T-helper 17 cell (primary cell): ENCODE measurements around the gene KRT82. TPM values are rescaled to one million over a fixed set of nuclear protein-coding genes. Genes with fewer than 3 reads are reported as not detected.
"Not testable (repeated sequence)": the region's sequence is repeated elsewhere in the genome, so short reads cannot be mapped to it uniquely, and the experiment has no call there.

Experiments
- ATAC-seq: fragments of 150-1000 bp; cut with Tn5 transposase; 2 replicates; pipeline ENCODE4 v1.10.0; 2021; ENCODE audit warnings: mild to moderate bottlenecking, moderate library complexity
- DNase-seq, 3 donors: peaks; one replicate each; pipeline versions ENCODE4 v3.0.0 to v3.0.0-alpha.2; 2020 to 2021
- H3K9me3 ChIP-seq: one replicate; pipeline ENCODE4 v1.7.0; 2013; ENCODE audit warnings: low read length, mild to moderate bottlenecking; ENCODE audit not compliant: control insufficient read depth, poor library complexity, severe bottlenecking
- H3K27ac Mint-ChIP-seq: one replicate; pipeline ENCODE4 v1.8.0; 2022; ENCODE audit warnings: mild to moderate bottlenecking, moderate library complexity, mixed read lengths
- H3K27me3 Mint-ChIP-seq: one replicate; pipeline ENCODE4 v1.8.0; 2022; ENCODE audit warnings: mixed read lengths
- H3K36me3 Mint-ChIP-seq: one replicate; pipeline ENCODE4 v1.8.0; 2022; ENCODE audit warnings: low read depth, mixed read lengths
- H3K4me1 Mint-ChIP-seq: one replicate; pipeline ENCODE4 v1.8.0; 2022; ENCODE audit warnings: mild to moderate bottlenecking, mixed read lengths
- H3K4me3 Mint-ChIP-seq: one replicate; pipeline ENCODE4 v1.8.0; 2022; ENCODE audit warnings: mild to moderate bottlenecking, moderate library complexity, mixed read lengths
- total RNA-seq, 4 donors: library from RNA in 2 of 4; stranded (reverse) in 2 of 4; gene quantifications; one replicate each; pipeline ENCODE4 v1.2.3 and lab custom pipeline; 2022 to 2026

Gene KRT82
- total RNA-seq, 2 donors from 2014 or later: not detected

GRCh38 chr12:52413782-52414345, 7.7 kb upstream of the KRT82 start:
- Mint-ChIP-seq H3K27me3 (peaks cover 34% of the 10 kb centered on the region), H3K27ac (no peak overlapping the region), H3K36me3 (no peaks in the 10 kb centered on the region), H3K4me1 (peaks cover 2% of the 10 kb centered on the region), H3K4me3 (no peak overlapping the region)
- H3K9me3 ChIP-seq: no peaks in the 10 kb centered on the region
- DNase-seq: no peak
- no peak for ATAC-seq

DNA sequence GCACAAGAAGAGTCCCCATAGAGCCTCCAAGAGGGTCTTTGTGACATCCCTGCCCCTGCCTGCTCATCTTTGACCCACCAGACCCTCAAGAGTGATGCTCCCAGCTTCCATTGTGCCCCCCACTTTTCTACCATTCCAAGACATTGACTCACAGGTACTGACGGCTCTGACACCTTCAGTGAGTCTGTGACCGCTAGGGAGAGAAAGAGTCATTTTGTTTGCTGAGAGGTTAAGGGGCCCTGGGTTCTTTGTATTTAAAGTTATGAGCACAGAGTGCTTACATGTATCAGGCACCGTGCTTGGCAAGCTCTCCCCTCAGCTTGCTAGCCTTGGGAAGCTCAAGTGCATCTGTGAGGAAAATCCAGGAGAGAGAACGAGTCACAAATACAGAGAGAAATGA, 7.1 kb upstream of the KRT82 start:
- Mint-ChIP-seq H3K4me3 (no peak overlapping the region), H3K27me3 (peaks cover 38% of the 10 kb centered on the region), H3K36me3 (peaks cover 2% of the 10 kb centered on the region), H3K27ac (no peak overlapping the region), H3K4me1 (peaks cover 2% of the 10 kb centered on the region)
- no peak for DNase-seq
- no peaks in the 10 kb centered on the region for H3K9me3 ChIP-seq
- ATAC-seq: no peak

GRCh38 chr12:52411815-52412214, 5.7 kb upstream of the KRT82 start:
- no peak overlapping the region for H3K4me3 Mint-ChIP-seq
- ATAC-seq (no peak), DNase-seq (no peak)
- no peak overlapping the region for H3K27ac Mint-ChIP-seq
- no peaks in the 10 kb centered on the region for H3K9me3 ChIP-seq
- H3K36me3 Mint-ChIP-seq: peaks cover 2% of the 10 kb centered on the region
- peaks cover 47% of the 10 kb centered on the region for H3K27me3 Mint-ChIP-seq
- peaks cover 2% of the 10 kb centered on the region for H3K4me1 Mint-ChIP-seq

DNA sequence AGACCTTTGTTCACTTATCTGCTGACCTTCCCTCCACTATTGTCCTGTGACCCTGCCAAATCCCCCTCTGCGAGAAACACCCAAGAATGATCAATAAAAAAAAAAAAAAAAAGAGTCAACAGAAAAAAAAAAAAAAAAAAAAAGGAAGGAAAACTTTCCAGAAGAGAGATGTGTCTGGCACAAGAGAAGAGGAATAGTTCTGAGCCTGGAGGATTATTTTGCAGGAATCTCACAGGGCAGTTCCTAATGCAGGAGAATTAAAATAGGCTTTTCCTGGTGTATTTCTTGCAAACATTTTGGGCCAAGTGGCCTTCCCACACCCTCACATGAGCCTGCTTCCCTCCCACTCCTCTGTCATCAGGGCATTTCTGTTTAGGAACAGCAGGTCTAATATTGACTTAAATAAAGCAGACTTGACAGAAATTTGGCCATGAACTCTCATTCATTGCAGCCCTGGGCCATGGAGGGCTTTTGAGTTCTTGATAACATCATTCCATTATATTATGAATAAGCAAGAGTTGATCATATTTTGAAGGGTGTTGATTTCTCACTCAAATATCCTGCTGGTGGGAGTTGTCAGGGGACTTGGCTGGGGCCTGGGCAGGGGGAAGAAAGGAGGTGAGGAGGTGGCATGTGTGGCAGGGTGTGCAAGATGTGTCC, 4.6 kb upstream of the KRT82 start:
- H3K4me1 Mint-ChIP-seq, H3K9me3 ChIP-seq, H3K36me3 Mint-ChIP-seq, H3K27ac Mint-ChIP-seq, H3K4me3 Mint-ChIP-seq, DNase-seq, ATAC-seq: not testable (repeated sequence)
- peaks cover 41% of the 10 kb centered on the region for H3K27me3 Mint-ChIP-seq

GRCh38 chr12:52407918-52408317, 1.8 kb upstream of the KRT82 start:
- H3K9me3 ChIP-seq: no peaks in the 10 kb centered on the region
- ATAC-seq (no peak), DNase-seq (no peak)
- Mint-ChIP-seq H3K4me3 (no peak overlapping the region), H3K36me3 (peaks cover 2% of the 10 kb centered on the region), H3K4me1 (no peaks in the 10 kb centered on the region), H3K27me3 (peaks cover 37% of the 10 kb centered on the region), H3K27ac (no peak overlapping the region)

- ATAC-seq (no peak), DNase-seq (no peak)
- Mint-ChIP-seq H3K36me3 (peaks cover 4% of the 10 kb centered on the region), H3K4me3 (no peak overlapping the region), H3K4me1 (peaks cover 2% of the 10 kb centered on the region), H3K27me3 (peaks cover 50% of the 10 kb centered on the region), H3K27ac (no peak overlapping the region)
- H3K9me3 ChIP-seq: no peaks in the 10 kb centered on the region
Measured at GRCh38 chr12:52404951-52405350, 1.2 kb downstream of the KRT82 start.

- peaks cover 58% of the 10 kb centered on the region for H3K27me3 Mint-ChIP-seq
- no peak for ATAC-seq
- H3K4me1 Mint-ChIP-seq: peaks cover 5% of the 10 kb centered on the region
- H3K27ac Mint-ChIP-seq: no peak overlapping the region
- H3K9me3 ChIP-seq: no peaks in the 10 kb centered on the region
- peaks cover 3% of the 10 kb centered on the region for H3K36me3 Mint-ChIP-seq
- no peak overlapping the region for H3K4me3 Mint-ChIP-seq
- DNase-seq: no peak
Measured at GRCh38 chr12:52403561-52403960, 2.6 kb downstream of the KRT82 start.

DNA sequence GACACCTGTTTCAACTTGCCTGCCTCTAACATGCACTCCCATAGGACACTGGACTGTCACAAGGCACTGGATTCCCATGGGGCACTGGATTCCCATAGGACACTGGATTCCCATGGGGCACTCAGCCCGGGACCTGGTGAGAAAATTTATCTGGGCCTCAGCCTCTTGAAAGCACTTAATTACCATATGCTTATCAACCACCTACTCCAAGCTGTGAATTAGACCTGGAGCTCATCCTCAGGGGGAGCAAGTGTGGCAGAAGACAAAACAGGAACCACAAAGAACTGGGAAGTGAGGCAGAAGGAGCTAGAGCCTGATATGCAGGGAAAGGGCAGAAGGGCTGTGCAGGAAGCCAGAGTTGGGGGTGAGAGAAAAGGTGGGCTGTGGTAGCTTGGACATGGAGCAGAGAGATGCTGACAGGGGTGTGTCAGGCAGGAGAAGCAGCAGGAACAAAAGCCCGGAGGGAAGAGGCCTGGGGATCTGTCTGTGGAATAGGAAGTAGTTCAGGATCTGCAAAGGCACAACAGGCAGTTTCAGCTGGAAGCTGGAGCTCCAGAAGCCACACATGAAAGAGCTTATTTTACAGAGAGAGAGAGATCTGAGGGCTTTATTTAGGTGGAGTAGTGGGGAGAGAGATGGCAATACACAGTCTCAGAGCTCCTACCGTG, 3.1 kb downstream of the KRT82 start:
- peaks cover 5% of the 10 kb centered on the region for H3K4me1 Mint-ChIP-seq
- ATAC-seq: no peak
- peaks cover 2% of the 10 kb centered on the region for H3K36me3 Mint-ChIP-seq
- H3K4me3 Mint-ChIP-seq: no peak overlapping the region
- peaks cover 52% of the 10 kb centered on the region for H3K27me3 Mint-ChIP-seq
- no peak for DNase-seq
- no peak overlapping the region for H3K27ac Mint-ChIP-seq
- no peaks in the 10 kb centered on the region for H3K9me3 ChIP-seq

DNA sequence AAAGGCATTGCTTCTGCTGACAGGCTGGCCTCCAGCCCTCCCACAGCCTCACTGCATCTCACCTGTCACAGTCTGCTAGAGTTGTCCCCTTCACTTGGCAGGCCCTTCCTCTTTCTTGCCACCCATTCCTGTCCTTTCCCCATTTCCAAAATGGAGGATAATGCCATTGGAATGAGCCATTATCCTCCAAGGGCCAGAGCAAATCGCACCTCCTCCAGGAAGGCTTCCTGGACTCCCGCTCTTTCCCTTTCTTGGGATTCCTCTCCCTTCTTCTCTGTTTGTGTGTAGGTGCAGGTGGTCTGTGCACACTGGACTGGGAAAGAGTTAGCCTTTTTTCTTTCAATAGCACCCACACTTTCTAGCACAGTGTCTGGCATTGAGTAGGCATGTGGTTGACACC, 3.8 kb downstream of the KRT82 start:
- Mint-ChIP-seq H3K4me3 (no peak overlapping the region), H3K27me3 (peaks cover 46% of the 10 kb centered on the region), H3K4me1 (peaks cover 5% of the 10 kb centered on the region), H3K36me3 (peaks cover 2% of the 10 kb centered on the region), H3K27ac (no peak overlapping the region)
- no peaks in the 10 kb centered on the region for H3K9me3 ChIP-seq
- no peak for DNase-seq
- no peak for ATAC-seq

DNA sequence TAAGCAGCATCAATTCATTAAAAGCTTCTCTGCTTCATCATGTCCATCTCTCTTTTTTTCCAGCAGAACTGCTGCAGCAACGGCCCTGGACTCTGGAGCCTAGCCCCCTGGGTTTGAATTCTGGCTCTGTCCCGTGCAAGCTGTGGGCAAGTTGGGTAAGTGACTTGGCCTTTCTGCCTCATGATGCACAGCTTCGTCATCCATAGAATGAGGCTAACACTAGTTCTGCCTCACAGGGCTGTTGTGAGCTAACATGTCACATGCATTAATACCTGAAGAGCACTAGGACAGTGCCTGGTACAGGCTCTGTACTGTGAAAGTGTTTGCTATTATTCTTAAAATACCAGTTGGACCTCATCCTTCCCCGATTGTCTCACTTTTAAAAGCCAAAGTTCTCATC, 4.2 kb downstream of the KRT82 start:
- Mint-ChIP-seq H3K4me3 (no peak overlapping the region), H3K36me3 (peaks cover 2% of the 10 kb centered on the region), H3K27ac (no peak overlapping the region), H3K27me3 (peaks cover 45% of the 10 kb centered on the region), H3K4me1 (peaks cover 8% of the 10 kb centered on the region)
- DNase-seq: no peak
- no peaks in the 10 kb centered on the region for H3K9me3 ChIP-seq
- no peak for ATAC-seq

DNA sequence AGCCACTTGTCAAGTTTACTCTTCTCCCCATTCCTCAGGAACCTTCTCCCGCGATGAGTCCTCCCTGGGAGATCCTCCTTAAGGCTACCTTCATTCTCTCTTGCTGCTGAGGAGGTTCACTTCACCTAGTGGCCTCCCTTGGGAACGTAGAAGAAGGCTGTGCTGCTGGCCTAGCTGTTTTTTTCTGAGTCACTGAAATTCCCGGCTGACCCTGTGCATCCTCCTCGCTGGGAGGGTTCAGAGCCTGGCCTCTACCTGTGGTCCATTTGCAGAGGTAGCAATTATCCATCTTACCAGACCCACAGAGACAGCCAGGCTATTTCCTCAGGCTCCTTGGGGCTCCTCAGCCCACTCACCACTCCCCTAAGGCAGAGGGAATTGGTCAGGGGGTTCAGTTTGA, 4.6 kb downstream of the KRT82 start:
- Mint-ChIP-seq H3K4me3 (no peak overlapping the region), H3K27ac (no peak overlapping the region), H3K27me3 (peaks cover 48% of the 10 kb centered on the region), H3K4me1 (peaks cover 9% of the 10 kb centered on the region), H3K36me3 (peaks cover 2% of the 10 kb centered on the region)
- DNase-seq: no peak
- ATAC-seq: no peak
- no peaks in the 10 kb centered on the region for H3K9me3 ChIP-seq

- no peak overlapping the region for H3K4me3 Mint-ChIP-seq
- H3K27ac Mint-ChIP-seq: no peak overlapping the region
- peaks cover 50% of the 10 kb centered on the region for H3K27me3 Mint-ChIP-seq
- H3K4me1 Mint-ChIP-seq: peaks cover 9% of the 10 kb centered on the region
- H3K9me3 ChIP-seq: no peaks in the 10 kb centered on the region
- no peak for DNase-seq
- no peak for ATAC-seq
- peaks cover 2% of the 10 kb centered on the region for H3K36me3 Mint-ChIP-seq
Measured at GRCh38 chr12:52400906-52401305, 5.2 kb downstream of the KRT82 start.

GRCh38 chr12:52399756-52400155, 6.4 kb downstream of the KRT82 start:
- Mint-ChIP-seq H3K27me3 (peaks cover 48% of the 10 kb centered on the region), H3K36me3 (peaks cover 2% of the 10 kb centered on the region), H3K4me1 (peaks cover 9% of the 10 kb centered on the region), H3K4me3 (no peak overlapping the region), H3K27ac (no peak overlapping the region)
- DNase-seq: no peak
- ATAC-seq: no peak
- no peaks in the 10 kb centered on the region for H3K9me3 ChIP-seq

GRCh38 chr12:52398176-52398575, 8.0 kb downstream of the KRT82 start:
- H3K36me3 Mint-ChIP-seq: peaks cover 2% of the 10 kb centered on the region
- H3K4me1 Mint-ChIP-seq: peaks cover 9% of the 10 kb centered on the region
- H3K27me3 Mint-ChIP-seq: peaks cover 52% of the 10 kb centered on the region

More at GRCh38 chr12:52398176-52398575, 8.0 kb downstream of the KRT82 start:
- no peaks in the 10 kb centered on the region for H3K9me3 ChIP-seq
- no peak for ATAC-seq
- Mint-ChIP-seq H3K27ac (no peak overlapping the region), H3K4me3 (no peak overlapping the region)
- DNase-seq: no peak
